ENCODE measurements around the gene ABCC1.
"Not testable (repeated sequence)": the region's sequence is repeated elsewhere in the genome, so short reads cannot be mapped to it uniquely, and the experiment has no call there.

The ABCC1 gene

DNA sequence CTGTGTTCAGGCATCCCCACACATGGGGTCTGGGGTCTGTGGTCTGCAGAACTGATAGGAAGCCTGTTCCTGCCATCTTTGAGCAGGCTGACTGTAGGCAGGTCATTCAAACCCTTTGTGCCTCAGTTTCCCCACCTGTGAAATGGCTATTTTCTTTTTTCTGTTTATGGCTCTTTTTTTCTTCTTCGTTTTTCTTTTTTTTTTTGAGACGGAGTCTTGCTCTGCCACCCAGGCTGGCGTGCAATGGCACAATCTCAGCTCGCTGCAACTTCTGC is 201.4 kb downstream of the ABCC1 start:
- no peaks in the 10 kb centered on the region for H3K36me3 ChIP-seq (ENCODE audit: low read length)
- H3K27me3 ChIP-seq (ENCODE audit: low read length), result no peaks in the 10 kb centered on the region
- H3K27ac ChIP-seq (ENCODE audit: low read depth, low read length), result no peak overlapping the region

DNA sequence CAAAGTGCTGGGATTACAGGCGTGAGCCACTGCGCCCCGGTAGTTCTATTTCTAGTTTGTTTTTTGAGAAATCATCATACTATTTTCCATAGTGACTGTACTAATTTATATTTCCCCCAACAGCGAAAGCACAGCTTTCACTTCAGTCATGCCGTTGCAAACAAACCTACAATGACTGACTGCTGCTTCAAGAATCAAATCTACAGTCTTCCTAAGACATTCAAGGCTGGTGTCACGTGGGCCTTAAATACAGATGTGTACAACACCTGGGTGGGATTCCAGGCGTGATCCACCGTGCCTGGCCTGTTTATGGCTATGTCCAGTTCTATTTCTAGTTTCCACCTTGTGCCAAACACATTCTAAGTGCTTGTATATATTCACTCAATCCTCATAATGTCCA is 201.9 kb downstream of the ABCC1 start:
- Histone ChIP-seq H3K27me3 (ENCODE audit: low read length) (no peaks in the 10 kb centered on the region), H3K36me3 (ENCODE audit: low read length) (no peaks in the 10 kb centered on the region), H3F3A (ENCODE audit: insufficient read depth) (no peaks in the 10 kb centered on the region), H3K9me3 (ENCODE audit: insufficient read depth, low read length) (no peaks in the 10 kb centered on the region), H2AFZ (ENCODE audit: low read depth, low read length, severe bottlenecking) (no peak overlapping the region), H3K79me2 (ENCODE audit: insufficient read depth, low read length) (no peaks in the 10 kb centered on the region), H3K9ac (ENCODE audit: low read length) (no peak overlapping the region), H3K4me2 (ENCODE audit: low read depth, low read length, poor library complexity, severe bottlenecking) (no peak overlapping the region), H4K20me1 (ENCODE audit: low read depth, low read length) (no peaks in the 10 kb centered on the region), H3K27ac (ENCODE audit: low read depth, low read length) (no peak overlapping the region), H3K9me2 (replicated peaks; ENCODE audit: insufficient read depth, low read length) (no peaks in the 10 kb centered on the region), H3K4me3 (ENCODE audit: insufficient read depth, low read length, poor library complexity, severe bottlenecking) (no peak overlapping the region)
- TF ChIP-seq, protein P1, sequence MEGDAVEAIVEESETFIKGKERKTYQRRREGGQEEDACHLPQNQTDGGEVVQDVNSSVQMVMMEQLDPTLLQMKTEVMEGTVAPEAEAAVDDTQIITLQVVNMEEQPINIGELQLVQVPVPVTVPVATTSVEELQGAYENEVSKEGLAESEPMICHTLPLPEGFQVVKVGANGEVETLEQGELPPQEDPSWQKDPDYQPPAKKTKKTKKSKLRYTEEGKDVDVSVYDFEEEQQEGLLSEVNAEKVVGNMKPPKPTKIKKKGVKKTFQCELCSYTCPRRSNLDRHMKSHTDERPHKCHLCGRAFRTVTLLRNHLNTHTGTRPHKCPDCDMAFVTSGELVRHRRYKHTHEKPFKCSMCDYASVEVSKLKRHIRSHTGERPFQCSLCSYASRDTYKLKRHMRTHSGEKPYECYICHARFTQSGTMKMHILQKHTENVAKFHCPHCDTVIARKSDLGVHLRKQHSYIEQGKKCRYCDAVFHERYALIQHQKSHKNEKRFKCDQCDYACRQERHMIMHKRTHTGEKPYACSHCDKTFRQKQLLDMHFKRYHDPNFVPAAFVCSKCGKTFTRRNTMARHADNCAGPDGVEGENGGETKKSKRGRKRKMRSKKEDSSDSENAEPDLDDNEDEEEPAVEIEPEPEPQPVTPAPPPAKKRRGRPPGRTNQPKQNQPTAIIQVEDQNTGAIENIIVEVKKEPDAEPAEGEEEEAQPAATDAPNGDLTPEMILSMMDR (IDR thresholded peaks at IDR 0.05; ENCODE audit: insufficient read depth, low read length, poor library complexity, severe bottlenecking), result no peak
- no peak for TF ChIP-seq EZH2phosphoT487 (conservative IDR thresholded peaks at IDR 0.05; ENCODE audit: low read length)

More for the DNA sequence above, 201.4 kb downstream of the ABCC1 start:
- H3F3A ChIP-seq (ENCODE audit: insufficient read depth), result no peaks in the 10 kb centered on the region
- no peaks in the 10 kb centered on the region for H4K20me1 ChIP-seq (ENCODE audit: low read depth, low read length)
- TF ChIP-seq, protein P1 (IDR thresholded peaks at IDR 0.05; ENCODE audit: insufficient read depth, low read length, poor library complexity, severe bottlenecking), result no peak
- no peak for TF ChIP-seq EZH2phosphoT487 (conservative IDR thresholded peaks at IDR 0.05; ENCODE audit: low read length)
- H2AFZ ChIP-seq (ENCODE audit: low read depth, low read length, severe bottlenecking), result no peak overlapping the region
- H3K9ac ChIP-seq (ENCODE audit: low read length), result no peak overlapping the region
- no peaks in the 10 kb centered on the region for H3K79me2 ChIP-seq (ENCODE audit: insufficient read depth, low read length)
- no peak overlapping the region for H3K4me2 ChIP-seq (ENCODE audit: low read depth, low read length, poor library complexity, severe bottlenecking)
- no peaks in the 10 kb centered on the region for H3K9me3 ChIP-seq (ENCODE audit: insufficient read depth, low read length)
- H3K9me2 ChIP-seq (replicated peaks; ENCODE audit: insufficient read depth, low read length), result no peaks in the 10 kb centered on the region
- H3K4me3 ChIP-seq (ENCODE audit: insufficient read depth, low read length, poor library complexity, severe bottlenecking), result no peak overlapping the region

DNA sequence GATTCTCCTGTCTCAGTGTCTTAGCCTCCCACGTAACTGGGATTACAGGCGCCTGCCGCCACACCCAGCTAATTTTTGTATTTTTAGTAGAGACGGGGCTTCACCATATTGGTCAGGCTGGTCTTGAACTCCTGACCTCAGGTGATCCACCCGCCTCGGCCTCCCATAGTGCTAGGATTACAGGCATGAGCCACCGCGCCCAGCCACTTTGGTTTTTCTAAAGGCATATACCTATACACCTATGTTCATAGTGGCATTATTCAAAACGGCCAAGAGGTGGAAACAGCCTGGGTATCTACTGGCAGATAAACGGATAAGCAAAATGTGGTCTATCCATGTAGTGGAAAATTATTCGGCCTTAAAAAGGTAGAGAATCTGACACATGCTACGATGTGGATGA is 203.6 kb downstream of the ABCC1 start:
- H3K9me3 ChIP-seq (ENCODE audit: insufficient read depth, low read length); H3K9ac ChIP-seq (ENCODE audit: low read length); H3K27me3 ChIP-seq (ENCODE audit: low read length); H3K4me3 ChIP-seq (ENCODE audit: insufficient read depth, low read length, poor library complexity, severe bottlenecking); H3K4me2 ChIP-seq (ENCODE audit: low read depth, low read length, poor library complexity, severe bottlenecking); H2AFZ ChIP-seq (ENCODE audit: low read depth, low read length, severe bottlenecking); H3K27ac ChIP-seq (ENCODE audit: low read depth, low read length); H3K36me3 ChIP-seq (ENCODE audit: low read length); H3K9me2 ChIP-seq (replicated peaks; ENCODE audit: insufficient read depth, low read length); H4K20me1 ChIP-seq (ENCODE audit: low read depth, low read length); H3K79me2 ChIP-seq (ENCODE audit: insufficient read depth, low read length); H3F3A ChIP-seq (ENCODE audit: insufficient read depth): not testable (repeated sequence)

DNA sequence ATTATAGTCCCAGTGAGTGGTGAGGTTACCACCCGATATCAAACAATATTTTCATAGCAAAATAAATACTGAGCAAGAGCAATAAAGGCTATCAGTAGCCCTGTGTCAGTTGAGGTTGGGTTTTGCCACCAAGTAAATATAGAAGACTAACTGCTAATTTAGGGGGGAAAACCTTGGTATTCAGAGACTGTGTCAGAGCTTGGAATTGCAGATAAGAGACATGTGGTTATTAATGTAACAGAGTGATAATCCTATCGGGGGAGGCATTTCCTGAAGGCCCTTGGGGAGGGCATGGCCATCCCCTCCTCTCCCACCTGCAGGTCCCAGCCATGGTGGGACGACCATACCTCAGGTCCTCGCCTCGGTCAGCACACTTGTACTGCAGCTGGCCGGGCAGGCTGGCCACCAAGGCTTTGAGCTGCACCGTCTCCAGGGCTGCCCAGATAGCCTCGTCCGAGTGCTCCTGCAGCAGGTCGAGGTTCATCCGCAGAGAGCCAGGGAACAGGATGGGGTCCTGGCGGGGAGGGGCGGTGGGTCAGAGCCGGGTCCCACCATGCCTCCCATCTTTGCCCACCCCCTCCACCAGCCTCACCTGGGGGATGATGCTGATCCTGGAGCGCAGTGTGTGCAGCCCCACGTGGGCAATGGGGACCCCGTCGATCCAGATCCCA is 205.0 kb downstream of the ABCC1 start:
- Histone ChIP-seq H3K27me3 (ENCODE audit: low read length) (no peaks in the 10 kb centered on the region), H4K20me1 (ENCODE audit: low read depth, low read length) (no peaks in the 10 kb centered on the region), H3K9ac (ENCODE audit: low read length) (no peak overlapping the region), H3K9me3 (ENCODE audit: insufficient read depth, low read length) (no peaks in the 10 kb centered on the region), H3K4me3 (ENCODE audit: insufficient read depth, low read length, poor library complexity, severe bottlenecking) (no peak overlapping the region), H3K27ac (ENCODE audit: low read depth, low read length) (no peak overlapping the region), H3K9me2 (replicated peaks; ENCODE audit: insufficient read depth, low read length) (no peaks in the 10 kb centered on the region), H3K36me3 (ENCODE audit: low read length) (no peaks in the 10 kb centered on the region), H3F3A (ENCODE audit: insufficient read depth) (no peaks in the 10 kb centered on the region), H3K4me2 (ENCODE audit: low read depth, low read length, poor library complexity, severe bottlenecking) (no peak overlapping the region), H3K79me2 (ENCODE audit: insufficient read depth, low read length) (no peaks in the 10 kb centered on the region), H2AFZ (ENCODE audit: low read depth, low read length, severe bottlenecking) (no peak overlapping the region)
- no peak for TF ChIP-seq EZH2phosphoT487 (conservative IDR thresholded peaks at IDR 0.05; ENCODE audit: low read length)
- TF ChIP-seq, protein P1 (IDR thresholded peaks at IDR 0.05; ENCODE audit: insufficient read depth, low read length, poor library complexity, severe bottlenecking), result no peak

All from SU-DHL-6 (cell line).